Hepatocyte (in vitro differentiated cells): ENCODE results near the gene GPRC5B.

Source experiments
- EZH2 ChIP-seq: fragments of 200-600 bp; sonication (generic); IDR thresholded peaks from 2 replicates; pipeline ENCODE4 v1.6.1; 2016; ENCODE audit warnings: antibody characterized with exemption, mild to moderate bottlenecking, borderline replicate concordance
- EZH2phosphoT487 ChIP-seq: fragments of 200-600 bp; sonication (generic); IDR thresholded peaks from one replicate; pipeline ENCODE4 v1.6.1; 2018; ENCODE audit warnings: antibody characterized with exemption, mild to moderate bottlenecking, low read depth, moderate library complexity; ENCODE audit not compliant: unreplicated experiment, severe bottlenecking
- TF ChIP-seq, protein P1 (sequence below): fragments of 200-600 bp; sonication (generic); IDR thresholded peaks from 2 replicates; pipeline ENCODE4 v1.5.1; 2016; ENCODE audit warnings: antibody characterized with exemption, mild to moderate bottlenecking; ENCODE audit not compliant: poor library complexity

DNA sequence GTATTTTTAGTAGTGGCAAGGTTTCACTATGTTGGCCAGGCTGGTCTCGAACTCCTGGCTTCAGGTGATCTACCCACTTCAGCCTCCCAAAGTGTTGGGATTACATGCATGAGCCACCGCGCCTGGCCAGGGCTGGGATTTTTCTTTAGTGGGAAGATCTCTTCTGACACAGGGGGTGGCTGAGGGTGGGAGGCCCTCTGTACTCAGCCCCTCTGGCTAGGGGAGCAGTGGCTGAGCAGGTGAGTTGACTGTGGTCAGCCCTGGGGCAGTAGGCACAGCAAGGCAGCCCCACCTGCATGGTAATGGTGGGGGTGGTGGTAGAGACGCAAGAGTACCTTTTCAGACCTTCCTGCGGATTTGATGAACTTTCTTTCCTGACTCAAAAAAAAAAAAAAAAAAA lies 12.3 kb upstream of the GPRC5B start:
- TF ChIP-seq, protein P1, sequence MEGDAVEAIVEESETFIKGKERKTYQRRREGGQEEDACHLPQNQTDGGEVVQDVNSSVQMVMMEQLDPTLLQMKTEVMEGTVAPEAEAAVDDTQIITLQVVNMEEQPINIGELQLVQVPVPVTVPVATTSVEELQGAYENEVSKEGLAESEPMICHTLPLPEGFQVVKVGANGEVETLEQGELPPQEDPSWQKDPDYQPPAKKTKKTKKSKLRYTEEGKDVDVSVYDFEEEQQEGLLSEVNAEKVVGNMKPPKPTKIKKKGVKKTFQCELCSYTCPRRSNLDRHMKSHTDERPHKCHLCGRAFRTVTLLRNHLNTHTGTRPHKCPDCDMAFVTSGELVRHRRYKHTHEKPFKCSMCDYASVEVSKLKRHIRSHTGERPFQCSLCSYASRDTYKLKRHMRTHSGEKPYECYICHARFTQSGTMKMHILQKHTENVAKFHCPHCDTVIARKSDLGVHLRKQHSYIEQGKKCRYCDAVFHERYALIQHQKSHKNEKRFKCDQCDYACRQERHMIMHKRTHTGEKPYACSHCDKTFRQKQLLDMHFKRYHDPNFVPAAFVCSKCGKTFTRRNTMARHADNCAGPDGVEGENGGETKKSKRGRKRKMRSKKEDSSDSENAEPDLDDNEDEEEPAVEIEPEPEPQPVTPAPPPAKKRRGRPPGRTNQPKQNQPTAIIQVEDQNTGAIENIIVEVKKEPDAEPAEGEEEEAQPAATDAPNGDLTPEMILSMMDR, result no peak
- no peak for TF ChIP-seq EZH2
- TF ChIP-seq EZH2phosphoT487, result no peak
